Measurements from ENCODE around the gene HRG.

HRG gene

GRCh38 chr3:186638259-186638658, 27.6 kb upstream of the HRG start:
- no peak for DNase-seq (ENCODE audit: low read depth)

- no peak for DNase-seq (ENCODE audit: low read depth)
Observed at GRCh38 chr3:186639778-186640472, 25.9 kb upstream of the HRG start, which contains the start of gene FETUB. TSS of gene FETUB (plus strand) at chr3:186640399. CDS start at chr3:186640461, 62 bp downstream.

- no peak for DNase-seq (ENCODE audit: low read depth)
Observed at GRCh38 chr3:186640473-186640818, 25.4 kb upstream of the HRG start.

GRCh38 chr3:186640929-186641328, 24.9 kb upstream of the HRG start:
- DNase-seq (ENCODE audit: low read depth), result no peak

- no peak for DNase-seq (ENCODE audit: low read depth)
Observed at GRCh38 chr3:186642014-186642413, 23.8 kb upstream of the HRG start.

GRCh38 chr3:186643493-186643892, 22.3 kb upstream of the HRG start:
- no peak for DNase-seq (ENCODE audit: low read depth)

- no peak for DNase-seq (ENCODE audit: low read depth)
Observed at GRCh38 chr3:186644683-186645082, 21.1 kb upstream of the HRG start.

GRCh38 chr3:186646106-186646505, 19.7 kb upstream of the HRG start:
- DNase-seq (ENCODE audit: low read depth), result no peak

GRCh38 chr3:186646841-186647240, 19.0 kb upstream of the HRG start:
- DNase-seq (ENCODE audit: low read depth), result no peak

GRCh38 chr3:186648851-186649250, 17.0 kb upstream of the HRG start:
- no peak for DNase-seq (ENCODE audit: low read depth)

- no peak for DNase-seq (ENCODE audit: low read depth)
Observed at GRCh38 chr3:186651678-186652215, 14.1 kb upstream of the HRG start.

- no peak for DNase-seq (ENCODE audit: low read depth)
Observed at GRCh38 chr3:186653080-186653707, 12.6 kb upstream of the HRG start.

GRCh38 chr3:186653984-186654383, 11.8 kb upstream of the HRG start:
- DNase-seq (ENCODE audit: low read depth), result no peak

- no peak for DNase-seq (ENCODE audit: low read depth)
Observed at GRCh38 chr3:186663361-186664118, 2.3 kb upstream of the HRG start.

- DNase-seq (ENCODE audit: low read depth), result no peak
Observed at GRCh38 chr3:186664119-186664495, 1.7 kb upstream of the HRG start.

GRCh38 chr3:186664506-186664905, 1.3 kb upstream of the HRG start:
- no peak for DNase-seq (ENCODE audit: low read depth)

GRCh38 chr3:186668426-186668825, 2.6 kb downstream of the HRG start:
- DNase-seq (ENCODE audit: low read depth), result no peak

- DNase-seq (ENCODE audit: low read depth), result no peak
Observed at GRCh38 chr3:186669378-186670084, 3.7 kb downstream of the HRG start.

GRCh38 chr3:186670155-186670554, 4.3 kb downstream of the HRG start:
- no peak for DNase-seq (ENCODE audit: low read depth)

GRCh38 chr3:186671051-186671450, 5.2 kb downstream of the HRG start:
- DNase-seq (ENCODE audit: low read depth), result no peak

- DNase-seq (ENCODE audit: low read depth), result no peak
Observed at GRCh38 chr3:186678604-186679003, 12.8 kb downstream of the HRG start.

- no peak for DNase-seq (ENCODE audit: low read depth)
Observed at GRCh38 chr3:186679151-186679550, 13.3 kb downstream of the HRG start.

Measured in fibroblast of the conjunctiva (primary cell).